Sciatic nerve (tissue), 2 donors: ENCODE results near the gene FLOT2. TPM values are rescaled to one million over a fixed set of nuclear protein-coding genes. Genes with fewer than 3 reads are reported as not detected.
"Not testable (repeated sequence)": the region's sequence is repeated elsewhere in the genome, so short reads cannot be mapped to it uniquely, and the experiment has no call there.

ENCODE experiments used
- ATAC-seq: fragments of 200-7000 bp; cut with Tn5 transposase; one replicate; pipeline ENCODE4 v1.9.1; 2020; ENCODE audit warnings: mild to moderate bottlenecking, moderate library complexity
- DNase-seq: peaks from one replicate; pipeline ENCODE4 v3.0.0-alpha.2; 2020; ENCODE audit warnings: low spot score
- intact Hi-C: fragments of 100-400 bp; cut with DNase I; formaldehyde crosslinking; loops from one replicate; pipeline ENCODE4 v1.14.2; 2022
- total RNA-seq: library from RNA; stranded (reverse); fragmentation: NEBNext Ultra II Directional; extraction: Animal tissue kit (Norgen Biotek cat#: 25700); gene quantifications from one replicate; pipeline ENCODE4 v1.2.1, GENCODE V29; 2021
- donor health status: DM: no; HTN: no; CAD: no.
- donor health status: DM: no; HTN: no; CAD: no.

FLOT2 gene
- total RNA-seq, 1 donor from 2014 or later, result 111 TPM

GRCh38 chr17:28857905-28858800 is 39.4 kb downstream of the FLOT2 start:
- intact Hi-C loops, result no loop called here
- no peak for ATAC-seq
- DNase-seq, result no peak

- ATAC-seq (no peak), DNase-seq (no peak)
- intact Hi-C loops, result no loop called here
Observed at GRCh38 chr17:28856028-28856574, 41.4 kb downstream of the FLOT2 start.

GRCh38 chr17:28855336-28855679 is 42.2 kb downstream of the FLOT2 start:
- ATAC-seq, result no peak
- intact Hi-C loops, result no loop called here
- DNase-seq, result no peak

- intact Hi-C loops, result no loop called here
- DNase-seq (peak; percentile 90), ATAC-seq (peak; percentile 99)
Observed at GRCh38 chr17:28854457-28855335, 42.8 kb downstream of the FLOT2 start, which contains the start of gene ERAL1. Gene ERAL1, plus strand, starts transcription at chr17:28855016. Its CDS starts 19 bp downstream, at chr17:28855035.

- intact Hi-C loops, result no loop called here
- no peak for DNase-seq
- ATAC-seq, result no peak
Observed at GRCh38 chr17:28853295-28853694, 44.2 kb downstream of the FLOT2 start.

GRCh38 chr17:28849281-28849680 is 48.3 kb downstream of the FLOT2 start:
- ATAC-seq (no peak), DNase-seq (no peak)
- intact Hi-C loops, result no loop called here

GRCh38 chr17:28848667-28849066 is 48.9 kb downstream of the FLOT2 start:
- intact Hi-C loops, ATAC-seq: not testable (repeated sequence)

GRCh38 chr17:28846699-28847098 is 50.8 kb downstream of the FLOT2 start:
- ATAC-seq, DNase-seq, intact Hi-C loops: not testable (repeated sequence)

More at GRCh38 chr17:28848667-28849066, 48.9 kb downstream of the FLOT2 start:
- DNase-seq, result not testable (repeated sequence)

- no peak for ATAC-seq
- intact Hi-C loops, result no loop called here
- DNase-seq, result no peak
Observed at GRCh38 chr17:28846231-28846630, 51.3 kb downstream of the FLOT2 start.

GRCh38 chr17:28843816-28844148 is 53.8 kb downstream of the FLOT2 start:
- ATAC-seq (no peak), DNase-seq (peak; percentile 21)

GRCh38 chr17:28842282-28843012 is 55.1 kb downstream of the FLOT2 start, which contains the start of gene FAM222B:
Gene FAM222B, minus strand, starts transcription at chr17:28842790. Its CDS starts 76,123 bp downstream, at chr17:28766667.
- intact Hi-C loops, result no loop called here
- peak; percentile 99 for ATAC-seq
- DNase-seq, result peak; percentile 86

More at GRCh38 chr17:28843816-28844148, 53.8 kb downstream of the FLOT2 start:
- intact Hi-C loops, result no loop called here

- intact Hi-C loops, result no loop called here
- ATAC-seq (no peak), DNase-seq (no peak)
Observed at GRCh38 chr17:28841901-28842281, 55.6 kb downstream of the FLOT2 start.

- intact Hi-C loops, result loop anchor here (1.0 kb wide), 1 partner anchor 11 kb away; no protein-coding TSS in a partner anchor
- ATAC-seq, result no peak
- DNase-seq, result no peak
Observed at GRCh38 chr17:28839221-28839620, 58.3 kb downstream of the FLOT2 start.

- DNase-seq, intact Hi-C loops, ATAC-seq: not testable (repeated sequence)
Observed at GRCh38 chr17:28836541-28836940, 61.0 kb downstream of the FLOT2 start.

GRCh38 chr17:28834420-28834819 is 63.1 kb downstream of the FLOT2 start:
- ATAC-seq, result no peak
- DNase-seq, result no peak
- intact Hi-C loops, result no loop called here
